ENCODE results near the gene CYRIA. TPM values are rescaled to one million over a fixed set of nuclear protein-coding genes. Genes with fewer than 3 reads are reported as not detected.

Gene CYRIA
- total RNA-seq, 4 donors from 2014 or later = 3.3 to 8.0 (median 4.5) TPM

DNA sequence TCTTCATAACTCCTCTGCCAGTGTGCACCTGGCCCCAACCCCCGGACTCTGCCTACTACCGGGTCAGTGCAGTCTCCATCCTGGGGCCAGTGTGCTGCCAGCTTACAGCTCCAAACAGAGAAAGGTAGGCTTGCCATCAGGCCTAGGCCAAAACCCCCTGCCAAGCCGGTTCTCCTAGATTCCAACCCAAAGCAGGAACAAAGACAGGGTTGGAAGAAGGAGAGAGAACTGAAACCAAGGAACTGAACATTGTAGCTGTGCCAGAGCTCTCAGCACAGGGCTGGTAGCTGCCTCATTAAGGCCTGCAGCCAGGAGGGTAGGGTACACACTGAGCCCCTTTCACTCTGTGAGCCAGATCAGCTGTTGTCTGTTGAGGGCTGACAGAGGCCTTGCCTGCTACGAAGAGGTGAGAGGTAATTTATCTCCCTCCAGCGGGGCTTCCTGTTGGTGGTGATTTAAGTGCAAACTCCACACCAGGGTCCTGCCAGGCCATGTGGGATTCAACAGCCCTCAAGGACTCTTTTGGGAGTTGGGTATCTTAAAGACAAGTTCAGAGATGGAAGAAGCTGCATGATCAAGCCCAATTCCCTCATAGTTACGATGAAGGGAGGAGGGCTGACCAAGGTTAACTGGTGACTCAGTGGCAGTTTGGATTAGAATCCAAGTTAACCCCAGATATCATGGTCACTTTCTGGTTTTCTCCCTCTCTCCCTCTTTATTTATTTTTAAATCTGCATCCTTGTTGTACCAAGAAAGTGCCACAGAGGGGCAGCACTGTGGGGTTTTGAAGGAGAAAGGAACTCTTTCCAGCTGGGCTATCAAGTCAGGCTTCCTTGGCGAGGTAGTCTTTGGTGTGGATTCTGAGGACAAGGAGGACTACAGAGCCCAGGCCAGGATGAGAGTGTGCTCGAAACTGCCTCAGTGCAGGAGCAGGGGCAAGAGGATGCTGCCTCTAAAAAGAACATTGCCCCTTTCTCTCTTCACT, 48.1 kb downstream of the CYRIA start:
- Histone ChIP-seq H3K27me3 (no peaks in the 10 kb centered on the region), H3K9me3 (no peaks in the 10 kb centered on the region), H3K4me3 (no peak overlapping the region), H3K4me1 (peaks cover 12 to 35% of the 10 kb centered on the region in 2 donors), H3K27ac (peak overlapping the region in 2 of 4 donors; percentile 6 to 10), H3K36me3 (no peaks in the 10 kb centered on the region)
- peak in 1 of 2 donors; percentile 21 for DNase-seq
- in situ Hi-C loops (cut with MboI; ENCODE audit: low sequenced_read_pairs in 4 of 4) = loop anchor here (5.0 to 25.0 kb wide), 4 partner anchors 63 to 980 kb away; partner anchors contain the start of gene MYCN (in 1 of the 4)
- no peak for TF ChIP-seq POLR2A (IDR thresholded peaks at IDR 0.05)
- TF ChIP-seq, protein P1, sequence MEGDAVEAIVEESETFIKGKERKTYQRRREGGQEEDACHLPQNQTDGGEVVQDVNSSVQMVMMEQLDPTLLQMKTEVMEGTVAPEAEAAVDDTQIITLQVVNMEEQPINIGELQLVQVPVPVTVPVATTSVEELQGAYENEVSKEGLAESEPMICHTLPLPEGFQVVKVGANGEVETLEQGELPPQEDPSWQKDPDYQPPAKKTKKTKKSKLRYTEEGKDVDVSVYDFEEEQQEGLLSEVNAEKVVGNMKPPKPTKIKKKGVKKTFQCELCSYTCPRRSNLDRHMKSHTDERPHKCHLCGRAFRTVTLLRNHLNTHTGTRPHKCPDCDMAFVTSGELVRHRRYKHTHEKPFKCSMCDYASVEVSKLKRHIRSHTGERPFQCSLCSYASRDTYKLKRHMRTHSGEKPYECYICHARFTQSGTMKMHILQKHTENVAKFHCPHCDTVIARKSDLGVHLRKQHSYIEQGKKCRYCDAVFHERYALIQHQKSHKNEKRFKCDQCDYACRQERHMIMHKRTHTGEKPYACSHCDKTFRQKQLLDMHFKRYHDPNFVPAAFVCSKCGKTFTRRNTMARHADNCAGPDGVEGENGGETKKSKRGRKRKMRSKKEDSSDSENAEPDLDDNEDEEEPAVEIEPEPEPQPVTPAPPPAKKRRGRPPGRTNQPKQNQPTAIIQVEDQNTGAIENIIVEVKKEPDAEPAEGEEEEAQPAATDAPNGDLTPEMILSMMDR (IDR thresholded peaks at IDR 0.05 in 4 of 5, conservative IDR thresholded peaks at IDR 0.05 in 1 of 5) = peak in 4 of 5 experiments; percentile 26 to 48 (median 40)
- peak in 1 of 2 donors; percentile 43 for ATAC-seq
- intact Hi-C loops (cut with DNase I; ENCODE audit: low total_unique reads) = loop anchor here (1.0 to 10.0 kb wide), 2 partner anchors 107 to 140 kb away; no protein-coding TSS in a partner anchor
